Vagina (tissue), 2 donors: ENCODE results near the gene RASSF1.

Source experiments
- CTCF ChIP-seq, 3 experiments: fragments of 450-650 bp in 2 of 3; fragments of 200-600 bp in 1 of 3; sonication (generic) in 1 of 3; IDR thresholded peaks; one replicate each; pipeline ENCODE4 v1.5.1; 2017 to 2019; ENCODE audit warnings: antibody characterized with exemption in 3 of 3, mild to moderate bottlenecking in 2 of 3, moderate library complexity in 2 of 3
- POLR2AphosphoS5 ChIP-seq, 2 donors: sonication (generic); formaldehyde crosslinking; IDR thresholded peaks; one replicate each; pipeline ENCODE4 v1.9.0; 2017; ENCODE audit warnings: antibody characterized with exemption in 2 of 2, mild to moderate bottlenecking in 2 of 2, low read depth in 1 of 2; ENCODE audit not compliant: insufficient read depth in 1 of 2

- no peak for TF ChIP-seq CTCF (IDR thresholded peaks at IDR 0.05)
- TF ChIP-seq POLR2AphosphoS5 (IDR thresholded peaks at IDR 0.05; ENCODE audit: insufficient read depth in 1 of 2, low read depth in 1 of 2): no peak
Observed at GRCh38 chr3:50373146-50374051, 32.8 kb upstream of the RASSF1 start.
